GM12878 (cell line): ENCODE measurements around the gene WFS1. TPM values are rescaled to one million over a fixed set of nuclear protein-coding genes. Genes with fewer than 3 reads are reported as not detected.

ENCODE experiments used
- ATAC-seq: fragments of 200-7000 bp; cut with Tn5 transposase; 3 replicates; pipeline ENCODE4 v1.9.1; 2020; ENCODE audit warnings: mild to moderate bottlenecking, moderate library complexity
- BruUV-seq: library from RNA; stranded (reverse); fragments of 400-500 nt; replicated peaks from 2 replicates; lab custom pipeline; 2021; lab: Mats Ljungman, UMichigan
- CTCF ChIA-PET: fragments of 300-600 bp; sonication (Branson Sonifier 250); formaldehyde crosslinking; extraction: SDS; loops from one replicate; lab custom pipeline; 2021; ENCODE audit warnings: inconsistent platforms; lab: Yijun Ruan, JAX
- POLR2A ChIA-PET: fragments of 350-600 bp; formaldehyde crosslinking; extraction: SDS; loops from one replicate; lab custom pipeline; 2021; ENCODE audit warnings: inconsistent platforms; lab: Charles Lee
- RAD21 ChIA-PET: fragments of 300-600 bp; sonication (Branson Sonifier 250); formaldehyde crosslinking; loops from one replicate; lab custom pipeline; 2023; ENCODE audit warnings: antibody characterized with exemption; ENCODE audit not compliant: unreplicated experiment; lab: Charles Lee
- SMC1A ChIA-PET: fragments of 300-600 bp; sonication (Branson Sonifier 250); formaldehyde crosslinking; loops from one replicate; lab custom pipeline; 2023; ENCODE audit not compliant: unreplicated experiment, uncharacterized antibody; lab: Charles Lee
- DNase-seq: peaks from one replicate; pipeline ENCODE4 v3.0.0-alpha.2; 2011; ENCODE audit warnings: low read depth, low spot score
- FAIRE-seq: peaks from 3 replicates; lab custom pipeline; 2011; peaks lifted over from hg19 to GRCh38; lab: Jason Lieb, UNC
- H2AFZ ChIP-seq: 2 replicates; pipeline ENCODE4 v1.6.0; 2011; ENCODE audit warnings: low read depth, low read length, control low read depth; ENCODE audit not compliant: control insufficient read depth
- H3K27ac ChIP-seq: 2 replicates; pipeline ENCODE4 v1.5.1; 2011; ENCODE audit warnings: control low read depth; ENCODE audit not compliant: control insufficient read depth, insufficient read depth
- H3K27me3 ChIP-seq, 2 experiments: replicated peaks in 1 of 2; 2 replicates each; pipeline versions ENCODE4 v1.6.0 to v1.6.1; 2011; ENCODE audit warnings: low read length in 1 of 2; ENCODE audit not compliant: control insufficient read depth in 2 of 2, insufficient read depth in 2 of 2
- H3K36me3 ChIP-seq, 2 experiments: 2 replicates each; pipeline ENCODE4 v1.5.1; 2011; ENCODE audit warnings: low read length in 1 of 2; ENCODE audit not compliant: control insufficient read depth in 2 of 2, insufficient read depth in 2 of 2
- H3K4me1 ChIP-seq: 2 replicates; pipeline ENCODE4 v1.6.1; 2011; ENCODE audit warnings: mild to moderate bottlenecking, low read length, moderate library complexity, mixed read lengths; ENCODE audit not compliant: control insufficient read depth, insufficient read depth
- H3K4me2 ChIP-seq: 2 replicates; pipeline ENCODE4 v1.6.0; 2011; ENCODE audit warnings: control low read depth; ENCODE audit not compliant: control insufficient read depth, insufficient read depth
- H3K4me3 ChIP-seq: fragments of 200-600 bp; sonication (generic); 2 replicates; pipeline ENCODE4 v1.5.1; 2016
- H3K79me2 ChIP-seq: 2 replicates; pipeline ENCODE4 v1.6.0; 2011; ENCODE audit warnings: low read length; ENCODE audit not compliant: control insufficient read depth, insufficient read depth
- H3K9ac ChIP-seq: 2 replicates; pipeline ENCODE4 v1.8.0; 2011; ENCODE audit warnings: low read length, control low read depth, mixed read lengths; ENCODE audit not compliant: control insufficient read depth, insufficient read depth
- H3K9me3 ChIP-seq: replicated peaks from 3 replicates; pipeline ENCODE4 v1.5.1; 2011; ENCODE audit warnings: mild to moderate bottlenecking, low read length; ENCODE audit not compliant: control insufficient read depth, insufficient read depth
- H4K20me1 ChIP-seq: 2 replicates; pipeline ENCODE4 v1.6.0; 2011; ENCODE audit not compliant: control insufficient read depth, insufficient read depth
- ETV6 ChIP-seq, 2 experiments: fragments of 450-650 bp in 1 of 2; IDR thresholded peaks in 1 of 2; conservative IDR thresholded peaks in 1 of 2; 2 replicates each; pipeline ENCODE4 v1.6.1; 2014; ENCODE audit warnings: antibody characterized with exemption in 1 of 2, borderline replicate concordance in 1 of 2, low read depth in 1 of 2, mild to moderate bottlenecking in 1 of 2, moderate library complexity in 1 of 2
- FOXM1 ChIP-seq: IDR thresholded peaks from 2 replicates; pipeline ENCODE4 v1.6.1; 2012; ENCODE audit warnings: low read depth, mild to moderate bottlenecking, inconsistent platforms, low read length, moderate library complexity
- HDGF ChIP-seq: fragments of 450-650 bp; IDR thresholded peaks from 2 replicates; pipeline ENCODE4 v1.6.1; 2016; ENCODE audit warnings: antibody characterized with exemption
- ZNF622 ChIP-seq: fragments of 450-650 bp; IDR thresholded peaks from 2 replicates; pipeline ENCODE4 v1.6.1; 2017; ENCODE audit warnings: mild to moderate bottlenecking, inconsistent platforms
- WGBS: methylation state at CpG from one replicate; pipeline ENCODE4 v1.1.6; 2016; ENCODE audit warnings: low lambda C conversion rate; ENCODE audit not compliant: insufficient replicate concordance, insufficient coverage; ENCODE audit errors: missing lambda C conversion rate; 5-methylcytosine and 5-hydroxymethylcytosine counted together
- in situ Hi-C: fragments of 300-500 bp; cut with MboI; formaldehyde crosslinking; loops from 9 replicates; pipeline ENCODE4 v1.14.3; 2018; ENCODE audit warnings: mixed read lengths
- intact Hi-C: fragments of 100-400 bp; cut with micrococcal nuclease; formaldehyde crosslinking; loops from one replicate; pipeline ENCODE4 v1.14.2; 2022; ENCODE audit not compliant: unreplicated experiment
- polyA plus RNA-seq, 11 experiments: library from polyadenylated mRNA; depleted of rRNA in 4 of 11; unstranded in 6 of 11; stranded (reverse) in 5 of 11; fragments of >200 nt; fragmentation: Nextera tagmentation in 4 of 11; fragmentation: Illumina TruSeq in 1 of 11; extraction: Ambion mirVana in 4 of 11; extraction: Trizol in 1 of 11; gene quantifications; 1 replicate in 1 of 11; 2 replicates in 10 of 11; pipeline versions ENCODE4 v1.2.1 to v1.2.3, GENCODE V29; 2011 to 2016; ENCODE audit warnings: inconsistent platforms in 2 of 11, missing spikeins in 2 of 11, low read depth in 1 of 11
- total RNA-seq, 4 experiments: library from RNA; depleted of rRNA in 3 of 4; stranded (reverse); fragments of >200 nt in 3 of 4; fragmentation: Illumina TruSeq in 1 of 4; extraction: Trizol in 1 of 4; gene quantifications; 2 replicates each; pipeline versions ENCODE4 v1.2.1 to v1.2.3, GENCODE V29; 2013 to 2021
- TF ChIP-seq, protein P1 (sequence below): fragments of 450-650 bp; IDR thresholded peaks from 2 replicates; pipeline ENCODE4 v1.6.1; 2017; ENCODE audit warnings: mild to moderate bottlenecking, low read depth, inconsistent platforms; ENCODE audit not compliant: poor library complexity, severe bottlenecking
- TF ChIP-seq, protein P2 (sequence below): fragments of 450-650 bp; IDR thresholded peaks from 2 replicates; pipeline ENCODE4 v1.6.1; 2017; ENCODE audit warnings: mild to moderate bottlenecking, moderate library complexity
- TF ChIP-seq, protein P3 (sequence below): fragments of 450-650 bp; IDR thresholded peaks from 2 replicates; pipeline ENCODE4 v1.6.1; 2018; ENCODE audit warnings: borderline replicate concordance, mild to moderate bottlenecking; ENCODE audit not compliant: partially characterized antibody
- TF ChIP-seq, protein P4 (sequence below): fragments of 450-650 bp; IDR thresholded peaks from 2 replicates; pipeline ENCODE4 v1.6.1; 2016; ENCODE audit warnings: mild to moderate bottlenecking, moderate library complexity, borderline replicate concordance

The WFS1 gene
- total and polyA plus RNA-seq, 10 of the 15 experiments (the other 5 are each of a cell fraction or from before 2014, with no cell fraction given) = 0.31 to 4.7 (median 2.0) TPM

DNA sequence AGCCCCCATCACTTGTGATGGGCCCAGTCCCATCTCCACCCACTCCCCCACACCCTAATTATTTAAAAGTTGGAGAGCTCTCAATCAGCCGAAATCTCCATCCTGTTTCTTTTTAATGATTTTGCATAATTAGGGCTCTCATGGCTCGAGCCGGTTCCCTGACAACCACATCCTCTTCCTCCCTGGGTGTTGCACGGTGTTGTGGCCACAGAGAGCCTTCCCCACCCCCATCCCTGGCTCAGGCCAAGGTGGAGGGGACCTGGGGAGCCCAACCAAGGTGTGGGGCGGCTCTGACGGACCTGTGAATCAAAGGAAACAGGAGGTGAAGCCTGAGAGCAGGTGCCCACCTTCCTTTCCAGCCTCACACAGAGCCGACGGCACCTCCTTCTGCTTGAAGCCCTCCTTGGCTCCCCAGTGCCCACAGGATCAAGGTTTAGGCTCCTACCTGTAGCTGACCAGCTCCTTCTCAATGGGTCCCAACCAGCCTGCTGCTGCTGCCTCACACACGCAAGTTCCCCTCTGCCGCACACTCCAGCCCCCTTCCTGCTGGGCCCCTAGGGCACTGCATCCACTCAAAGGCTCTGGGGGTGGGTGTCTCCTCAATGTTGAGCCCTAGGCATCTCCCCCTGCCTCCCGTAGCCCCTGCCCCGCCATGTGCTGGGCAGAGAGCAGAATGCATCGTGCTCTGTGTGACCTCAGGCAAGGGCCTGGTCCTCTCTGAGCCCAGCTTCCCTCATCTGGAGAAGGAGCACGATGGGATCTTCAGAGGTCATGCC is 68.7 kb downstream of the WFS1 start:
- RAD21 ChIA-PET = no interaction called here
- ATAC-seq (peak; percentile 54), DNase-seq (no peak), FAIRE-seq (no peak)
- H3K36me3 ChIP-seq = no peaks in the 10 kb centered on the region
- H2AFZ ChIP-seq = no peak overlapping the region
- no peaks in the 10 kb centered on the region for H3K79me2 ChIP-seq
- POLR2A ChIA-PET = no interaction called here
- in situ Hi-C loops = no loop called here
- H3K9me3 ChIP-seq = no peaks in the 10 kb centered on the region; the same call in 2 of the 3 replicates
- WGBS = 14% methylated on average over 13 of the region's 14 CpGs
- no peak overlapping the region for H3K27ac ChIP-seq
- no peak overlapping the region for H3K9ac ChIP-seq
- SMC1A ChIA-PET = no interaction called here
- CTCF ChIA-PET = interaction anchor here (1.4 kb wide), 1 partner anchor 10 kb away, joined by 5 read pairs; no protein-coding TSS in a partner anchor
- intact Hi-C loops = no loop called here
- no peaks in the 10 kb centered on the region; a peak in 1 of 4 replicates for H3K27me3 ChIP-seq
- no peaks in the 10 kb centered on the region for H3K4me1 ChIP-seq
- H4K20me1 ChIP-seq = no peaks in the 10 kb centered on the region
- 0 out of 2 replicates have a peak overlapping the region, but pooled peaks have one; percentile 7 for H3K4me2 ChIP-seq
- H3K4me3 ChIP-seq = no peak overlapping the region
- no TSS peak for BruUV-seq
- TF ChIP-seq ETV6 (conservative IDR thresholded peaks at IDR 0.05 in 1 of 2, IDR thresholded peaks at IDR 0.05 in 1 of 2; ENCODE audit: borderline replicate concordance in 1 of 2, low read depth in 1 of 2) = no peak
- no peak for TF ChIP-seq HDGF
- TF ChIP-seq, protein P1, sequence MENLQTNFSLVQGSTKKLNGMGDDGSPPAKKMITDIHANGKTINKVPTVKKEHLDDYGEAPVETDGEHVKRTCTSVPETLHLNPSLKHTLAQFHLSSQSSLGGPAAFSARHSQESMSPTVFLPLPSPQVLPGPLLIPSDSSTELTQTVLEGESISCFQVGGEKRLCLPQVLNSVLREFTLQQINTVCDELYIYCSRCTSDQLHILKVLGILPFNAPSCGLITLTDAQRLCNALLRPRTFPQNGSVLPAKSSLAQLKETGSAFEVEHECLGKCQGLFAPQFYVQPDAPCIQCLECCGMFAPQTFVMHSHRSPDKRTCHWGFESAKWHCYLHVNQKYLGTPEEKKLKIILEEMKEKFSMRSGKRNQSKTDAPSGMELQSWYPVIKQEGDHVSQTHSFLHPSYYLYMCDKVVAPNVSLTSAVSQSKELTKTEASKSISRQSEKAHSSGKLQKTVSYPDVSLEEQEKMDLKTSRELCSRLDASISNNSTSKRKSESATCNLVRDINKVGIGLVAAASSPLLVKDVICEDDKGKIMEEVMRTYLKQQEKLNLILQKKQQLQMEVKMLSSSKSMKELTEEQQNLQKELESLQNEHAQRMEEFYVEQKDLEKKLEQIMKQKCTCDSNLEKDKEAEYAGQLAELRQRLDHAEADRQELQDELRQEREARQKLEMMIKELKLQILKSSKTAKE = no peak
- TF ChIP-seq, protein P2, sequence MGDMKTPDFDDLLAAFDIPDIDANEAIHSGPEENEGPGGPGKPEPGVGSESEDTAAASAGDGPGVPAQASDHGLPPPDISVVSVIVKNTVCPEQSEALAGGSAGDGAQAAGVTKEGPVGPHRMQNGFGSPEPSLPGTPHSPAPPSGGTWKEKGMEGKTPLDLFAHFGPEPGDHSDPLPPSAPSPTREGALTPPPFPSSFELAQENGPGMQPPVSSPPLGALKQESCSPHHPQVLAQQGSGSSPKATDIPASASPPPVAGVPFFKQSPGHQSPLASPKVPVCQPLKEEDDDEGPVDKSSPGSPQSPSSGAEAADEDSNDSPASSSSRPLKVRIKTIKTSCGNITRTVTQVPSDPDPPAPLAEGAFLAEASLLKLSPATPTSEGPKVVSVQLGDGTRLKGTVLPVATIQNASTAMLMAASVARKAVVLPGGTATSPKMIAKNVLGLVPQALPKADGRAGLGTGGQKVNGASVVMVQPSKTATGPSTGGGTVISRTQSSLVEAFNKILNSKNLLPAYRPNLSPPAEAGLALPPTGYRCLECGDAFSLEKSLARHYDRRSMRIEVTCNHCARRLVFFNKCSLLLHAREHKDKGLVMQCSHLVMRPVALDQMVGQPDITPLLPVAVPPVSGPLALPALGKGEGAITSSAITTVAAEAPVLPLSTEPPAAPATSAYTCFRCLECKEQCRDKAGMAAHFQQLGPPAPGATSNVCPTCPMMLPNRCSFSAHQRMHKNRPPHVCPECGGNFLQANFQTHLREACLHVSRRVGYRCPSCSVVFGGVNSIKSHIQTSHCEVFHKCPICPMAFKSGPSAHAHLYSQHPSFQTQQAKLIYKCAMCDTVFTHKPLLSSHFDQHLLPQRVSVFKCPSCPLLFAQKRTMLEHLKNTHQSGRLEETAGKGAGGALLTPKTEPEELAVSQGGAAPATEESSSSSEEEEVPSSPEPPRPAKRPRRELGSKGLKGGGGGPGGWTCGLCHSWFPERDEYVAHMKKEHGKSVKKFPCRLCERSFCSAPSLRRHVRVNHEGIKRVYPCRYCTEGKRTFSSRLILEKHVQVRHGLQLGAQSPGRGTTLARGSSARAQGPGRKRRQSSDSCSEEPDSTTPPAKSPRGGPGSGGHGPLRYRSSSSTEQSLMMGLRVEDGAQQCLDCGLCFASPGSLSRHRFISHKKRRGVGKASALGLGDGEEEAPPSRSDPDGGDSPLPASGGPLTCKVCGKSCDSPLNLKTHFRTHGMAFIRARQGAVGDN = no peak
- no peak for TF ChIP-seq ZNF622
- no peak for TF ChIP-seq FOXM1
- TF ChIP-seq, protein P3, sequence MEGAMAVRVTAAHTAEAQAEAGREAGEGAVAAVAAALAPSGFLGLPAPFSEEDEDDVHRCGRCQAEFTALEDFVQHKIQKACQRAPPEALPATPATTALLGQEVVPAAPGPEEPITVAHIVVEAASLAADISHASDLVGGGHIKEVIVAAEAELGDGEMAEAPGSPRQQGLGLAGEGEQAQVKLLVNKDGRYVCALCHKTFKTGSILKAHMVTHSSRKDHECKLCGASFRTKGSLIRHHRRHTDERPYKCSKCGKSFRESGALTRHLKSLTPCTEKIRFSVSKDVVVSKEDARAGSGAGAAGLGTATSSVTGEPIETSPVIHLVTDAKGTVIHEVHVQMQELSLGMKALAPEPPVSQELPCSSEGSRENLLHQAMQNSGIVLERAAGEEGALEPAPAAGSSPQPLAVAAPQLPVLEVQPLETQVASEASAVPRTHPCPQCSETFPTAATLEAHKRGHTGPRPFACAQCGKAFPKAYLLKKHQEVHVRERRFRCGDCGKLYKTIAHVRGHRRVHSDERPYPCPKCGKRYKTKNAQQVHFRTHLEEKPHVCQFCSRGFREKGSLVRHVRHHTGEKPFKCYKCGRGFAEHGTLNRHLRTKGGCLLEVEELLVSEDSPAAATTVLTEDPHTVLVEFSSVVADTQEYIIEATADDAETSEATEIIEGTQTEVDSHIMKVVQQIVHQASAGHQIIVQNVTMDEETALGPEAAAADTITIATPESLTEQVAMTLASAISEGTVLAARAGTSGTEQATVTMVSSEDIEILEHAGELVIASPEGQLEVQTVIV = no peak
- TF ChIP-seq, protein P4, sequence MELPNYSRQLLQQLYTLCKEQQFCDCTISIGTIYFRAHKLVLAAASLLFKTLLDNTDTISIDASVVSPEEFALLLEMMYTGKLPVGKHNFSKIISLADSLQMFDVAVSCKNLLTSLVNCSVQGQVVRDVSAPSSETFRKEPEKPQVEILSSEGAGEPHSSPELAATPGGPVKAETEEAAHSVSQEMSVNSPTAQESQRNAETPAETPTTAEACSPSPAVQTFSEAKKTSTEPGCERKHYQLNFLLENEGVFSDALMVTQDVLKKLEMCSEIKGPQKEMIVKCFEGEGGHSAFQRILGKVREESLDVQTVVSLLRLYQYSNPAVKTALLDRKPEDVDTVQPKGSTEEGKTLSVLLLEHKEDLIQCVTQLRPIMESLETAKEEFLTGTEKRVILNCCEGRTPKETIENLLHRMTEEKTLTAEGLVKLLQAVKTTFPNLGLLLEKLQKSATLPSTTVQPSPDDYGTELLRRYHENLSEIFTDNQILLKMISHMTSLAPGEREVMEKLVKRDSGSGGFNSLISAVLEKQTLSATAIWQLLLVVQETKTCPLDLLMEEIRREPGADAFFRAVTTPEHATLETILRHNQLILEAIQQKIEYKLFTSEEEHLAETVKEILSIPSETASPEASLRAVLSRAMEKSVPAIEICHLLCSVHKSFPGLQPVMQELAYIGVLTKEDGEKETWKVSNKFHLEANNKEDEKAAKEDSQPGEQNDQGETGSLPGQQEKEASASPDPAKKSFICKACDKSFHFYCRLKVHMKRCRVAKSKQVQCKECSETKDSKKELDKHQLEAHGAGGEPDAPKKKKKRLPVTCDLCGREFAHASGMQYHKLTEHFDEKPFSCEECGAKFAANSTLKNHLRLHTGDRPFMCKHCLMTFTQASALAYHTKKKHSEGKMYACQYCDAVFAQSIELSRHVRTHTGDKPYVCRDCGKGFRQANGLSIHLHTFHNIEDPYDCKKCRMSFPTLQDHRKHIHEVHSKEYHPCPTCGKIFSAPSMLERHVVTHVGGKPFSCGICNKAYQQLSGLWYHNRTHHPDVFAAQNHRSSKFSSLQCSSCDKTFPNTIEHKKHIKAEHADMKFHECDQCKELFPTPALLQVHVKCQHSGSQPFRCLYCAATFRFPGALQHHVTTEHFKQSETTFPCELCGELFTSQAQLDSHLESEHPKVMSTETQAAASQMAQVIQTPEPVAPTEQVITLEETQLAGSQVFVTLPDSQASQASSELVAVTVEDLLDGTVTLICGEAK = no peak
